ENCODE results near the gene AADAC.
"Not testable (repeated sequence)": the region's sequence is repeated elsewhere in the genome, so short reads cannot be mapped to it uniquely, and the experiment has no call there.

The AADAC gene

GRCh38 chr3:151850065-151850464 is 36.1 kb downstream of the AADAC start:
- H3K4me3 ChIP-seq (ENCODE audit: low read depth, low read length); H3K36me3 ChIP-seq (ENCODE audit: insufficient read depth, low read length); H3K27ac ChIP-seq (ENCODE audit: low read depth, low read length); H3K4me1 ChIP-seq (ENCODE audit: control insufficient read depth, insufficient read depth, low read length, unreplicated experiment); H3K79me2 ChIP-seq (ENCODE audit: control insufficient read depth, insufficient read depth, low read length, unreplicated experiment); H2AFZ ChIP-seq (ENCODE audit: low read length, unreplicated experiment); H3K27me3 ChIP-seq (ENCODE audit: insufficient read depth, low read length): not testable (repeated sequence)

GRCh38 chr3:151852074-151852811 is 38.3 kb downstream of the AADAC start:
- H2AFZ ChIP-seq (ENCODE audit: low read length, unreplicated experiment): no peak overlapping the region

GRCh38 chr3:151856118-151856517 is 42.2 kb downstream of the AADAC start:
- Histone ChIP-seq H2AFZ (ENCODE audit: low read length, unreplicated experiment) (no peak overlapping the region), H3K27ac (ENCODE audit: low read depth, low read length) (no peak overlapping the region), H3K79me2 (ENCODE audit: control insufficient read depth, insufficient read depth, low read length, unreplicated experiment) (no peaks in the 10 kb centered on the region), H3K4me3 (ENCODE audit: low read depth, low read length) (no peak overlapping the region), H3K27me3 (ENCODE audit: insufficient read depth, low read length) (no peaks in the 10 kb centered on the region), H3K4me1 (ENCODE audit: control insufficient read depth, insufficient read depth, low read length, unreplicated experiment) (no peaks in the 10 kb centered on the region), H3K36me3 (ENCODE audit: insufficient read depth, low read length) (no peaks in the 10 kb centered on the region)

More at GRCh38 chr3:151852074-151852811, 38.3 kb downstream of the AADAC start:
- no peaks in the 10 kb centered on the region for H3K4me1 ChIP-seq (ENCODE audit: control insufficient read depth, insufficient read depth, low read length, unreplicated experiment)
- H3K79me2 ChIP-seq (ENCODE audit: control insufficient read depth, insufficient read depth, low read length, unreplicated experiment): no peaks in the 10 kb centered on the region
- 0 out of 2 replicates have a peak, but pooled peaks cover 3% of the 10 kb centered on the region for H3K36me3 ChIP-seq (ENCODE audit: insufficient read depth, low read length)
- no peak overlapping the region for H3K4me3 ChIP-seq (ENCODE audit: low read depth, low read length)
- no peaks in the 10 kb centered on the region for H3K27me3 ChIP-seq (ENCODE audit: insufficient read depth, low read length)
- H3K27ac ChIP-seq (ENCODE audit: low read depth, low read length): no peak overlapping the region

GRCh38 chr3:151856641-151857040 is 42.7 kb downstream of the AADAC start:
- Histone ChIP-seq H3K79me2 (ENCODE audit: control insufficient read depth, insufficient read depth, low read length, unreplicated experiment) (no peaks in the 10 kb centered on the region), H2AFZ (ENCODE audit: low read length, unreplicated experiment) (no peak overlapping the region), H3K27ac (ENCODE audit: low read depth, low read length) (no peak overlapping the region), H3K36me3 (ENCODE audit: insufficient read depth, low read length) (no peaks in the 10 kb centered on the region), H3K4me1 (ENCODE audit: control insufficient read depth, insufficient read depth, low read length, unreplicated experiment) (no peaks in the 10 kb centered on the region), H3K4me3 (ENCODE audit: low read depth, low read length) (no peak overlapping the region), H3K27me3 (ENCODE audit: insufficient read depth, low read length) (no peaks in the 10 kb centered on the region)

- H3K4me3 ChIP-seq (ENCODE audit: low read depth, low read length): no peak overlapping the region
- H3K27ac ChIP-seq (ENCODE audit: low read depth, low read length): no peak overlapping the region
- H3K79me2 ChIP-seq (ENCODE audit: control insufficient read depth, insufficient read depth, low read length, unreplicated experiment): no peaks in the 10 kb centered on the region
- no peaks in the 10 kb centered on the region for H3K36me3 ChIP-seq (ENCODE audit: insufficient read depth, low read length)
- H3K4me1 ChIP-seq (ENCODE audit: control insufficient read depth, insufficient read depth, low read length, unreplicated experiment): peaks cover 13% of the 10 kb centered on the region
- no peak overlapping the region for H2AFZ ChIP-seq (ENCODE audit: low read length, unreplicated experiment)
- no peaks in the 10 kb centered on the region for H3K27me3 ChIP-seq (ENCODE audit: insufficient read depth, low read length)
Observed at GRCh38 chr3:151859233-151859673, 45.3 kb downstream of the AADAC start.

- no peaks in the 10 kb centered on the region for H3K36me3 ChIP-seq (ENCODE audit: insufficient read depth, low read length)
- H3K79me2 ChIP-seq (ENCODE audit: control insufficient read depth, insufficient read depth, low read length, unreplicated experiment): no peaks in the 10 kb centered on the region
- no peak overlapping the region for H2AFZ ChIP-seq (ENCODE audit: low read length, unreplicated experiment)
- no peaks in the 10 kb centered on the region for H3K27me3 ChIP-seq (ENCODE audit: insufficient read depth, low read length)
- H3K4me1 ChIP-seq (ENCODE audit: control insufficient read depth, insufficient read depth, low read length, unreplicated experiment): peaks cover 18% of the 10 kb centered on the region
- no peak overlapping the region for H3K27ac ChIP-seq (ENCODE audit: low read depth, low read length)
- H3K4me3 ChIP-seq (ENCODE audit: low read depth, low read length): no peak overlapping the region
Observed at GRCh38 chr3:151859905-151860304, 46.0 kb downstream of the AADAC start.

- Histone ChIP-seq H3K27ac (ENCODE audit: low read depth, low read length) (peak overlapping the region; percentile 79), H3K4me1 (ENCODE audit: control insufficient read depth, insufficient read depth, low read length, unreplicated experiment) (peaks cover 29% of the 10 kb centered on the region), H3K79me2 (ENCODE audit: control insufficient read depth, insufficient read depth, low read length, unreplicated experiment) (no peaks in the 10 kb centered on the region), H3K36me3 (ENCODE audit: insufficient read depth, low read length) (no peaks in the 10 kb centered on the region), H3K4me3 (ENCODE audit: low read depth, low read length) (no peak overlapping the region), H3K27me3 (ENCODE audit: insufficient read depth, low read length) (no peaks in the 10 kb centered on the region), H2AFZ (ENCODE audit: low read length, unreplicated experiment) (peak overlapping the region; percentile 41)
Observed at GRCh38 chr3:151863611-151864010, 49.7 kb downstream of the AADAC start.

GRCh38 chr3:151864423-151865101 is 50.6 kb downstream of the AADAC start:
- Histone ChIP-seq H3K79me2 (ENCODE audit: control insufficient read depth, insufficient read depth, low read length, unreplicated experiment) (no peaks in the 10 kb centered on the region), H3K4me3 (ENCODE audit: low read depth, low read length) (peak overlapping the region; percentile 39; the same call in 1 of the 2 replicates), H3K27me3 (ENCODE audit: insufficient read depth, low read length) (no peaks in the 10 kb centered on the region), H3K36me3 (ENCODE audit: insufficient read depth, low read length) (no peaks in the 10 kb centered on the region), H2AFZ (ENCODE audit: low read length, unreplicated experiment) (peak overlapping the region; percentile 44), H3K27ac (ENCODE audit: low read depth, low read length) (peak overlapping the region; percentile 79), H3K4me1 (ENCODE audit: control insufficient read depth, insufficient read depth, low read length, unreplicated experiment) (peaks cover 29% of the 10 kb centered on the region)

GRCh38 chr3:151866711-151867410 is 52.9 kb downstream of the AADAC start:
- H3K79me2 ChIP-seq (ENCODE audit: control insufficient read depth, insufficient read depth, low read length, unreplicated experiment): no peaks in the 10 kb centered on the region
- no peaks in the 10 kb centered on the region for H3K36me3 ChIP-seq (ENCODE audit: insufficient read depth, low read length)
- H3K4me3 ChIP-seq (ENCODE audit: low read depth, low read length): no peak overlapping the region
- H2AFZ ChIP-seq (ENCODE audit: low read length, unreplicated experiment): peak overlapping the region; percentile 39
- H3K4me1 ChIP-seq (ENCODE audit: control insufficient read depth, insufficient read depth, low read length, unreplicated experiment): peaks cover 35% of the 10 kb centered on the region
- H3K27ac ChIP-seq (ENCODE audit: low read depth, low read length): no peak overlapping the region
- H3K27me3 ChIP-seq (ENCODE audit: insufficient read depth, low read length): no peaks in the 10 kb centered on the region

GRCh38 chr3:151867666-151868065 is 53.8 kb downstream of the AADAC start:
- no peak overlapping the region for H3K4me3 ChIP-seq (ENCODE audit: low read depth, low read length)
- H3K27ac ChIP-seq (ENCODE audit: low read depth, low read length): no peak overlapping the region
- no peaks in the 10 kb centered on the region for H3K36me3 ChIP-seq (ENCODE audit: insufficient read depth, low read length)
- peaks cover 35% of the 10 kb centered on the region for H3K4me1 ChIP-seq (ENCODE audit: control insufficient read depth, insufficient read depth, low read length, unreplicated experiment)
- H3K79me2 ChIP-seq (ENCODE audit: control insufficient read depth, insufficient read depth, low read length, unreplicated experiment): no peaks in the 10 kb centered on the region
- no peak overlapping the region for H2AFZ ChIP-seq (ENCODE audit: low read length, unreplicated experiment)
- H3K27me3 ChIP-seq (ENCODE audit: insufficient read depth, low read length): no peaks in the 10 kb centered on the region

All from ACC112 (cell line).